ENCODE data around the gene HAL.

The HAL gene

DNA sequence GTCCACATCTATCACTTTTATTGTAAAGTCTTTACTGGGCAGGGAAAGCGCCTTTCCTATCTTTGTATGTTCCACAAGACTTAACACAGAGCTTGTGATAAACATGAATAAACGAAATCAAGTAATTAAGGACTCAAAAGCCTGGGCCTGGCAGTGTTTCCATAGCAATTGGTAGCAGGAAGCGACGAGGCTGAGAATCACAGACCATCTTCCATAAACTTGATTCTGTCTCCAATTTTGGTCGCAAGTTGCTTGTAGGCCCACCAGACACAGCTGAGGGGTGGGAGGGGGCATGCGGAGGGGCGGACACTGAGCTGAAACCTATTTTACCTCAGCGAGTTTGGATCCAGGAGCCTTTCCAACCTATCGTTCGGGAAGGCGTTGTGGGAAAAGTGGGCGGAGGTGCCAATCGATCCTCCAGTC is 54.0 kb downstream of the HAL start:
- no peak for DNase-seq (ENCODE audit: low read depth)

GRCh38 chr12:95940514-95940913 is 55.6 kb downstream of the HAL start:
- DNase-seq (ENCODE audit: low read depth) = no peak

Data from activated T-helper 9 cell treated with anti-CD3 and anti-CD28 coated beads, Interleukin-2, amount 50 U/mL, for 16 hours (primary cell).